HepG2 (cell line): ENCODE measurements around the gene SCP2D1. TPM values are rescaled to one million over a fixed set of nuclear protein-coding genes. Genes with fewer than 3 reads are reported as not detected.

ENCODE experiments used
- ATAC-seq: fragments of 200-7000 bp; cut with Tn5 transposase; 3 replicates; pipeline ENCODE4 v1.9.1; 2020; ENCODE audit warnings: mild to moderate bottlenecking, moderate library complexity
- BruUV-seq: library from RNA; stranded (reverse); fragments of 400-500 nt; replicated peaks from 2 replicates; lab custom pipeline; 2021; lab: Mats Ljungman, UMichigan
- CTCF ChIA-PET: fragments of 300-600 bp; formaldehyde crosslinking; extraction: SDS; loops from one replicate; lab custom pipeline; 2021; ENCODE audit warnings: low total read pairs, inconsistent platforms, low intra/inter-chr PET ratio; lab: Yijun Ruan, JAX
- POLR2A ChIA-PET: fragments of 350-600 bp; sonication (Branson Sonifier 250); formaldehyde crosslinking; loops from one replicate; lab custom pipeline; 2020; ENCODE audit warnings: antibody characterized with exemption, inconsistent platforms; lab: Yijun Ruan, JAX
- DNase-seq: peaks from one replicate; pipeline ENCODE4 v3.0.0-alpha.2; 2015; ENCODE audit warnings: low spot score
- FAIRE-seq: peaks from 3 replicates; lab custom pipeline; 2011; peaks lifted over from hg19 to GRCh38; lab: Jason Lieb, UNC
- H2AFZ ChIP-seq: one replicate; pipeline ENCODE4 v1.6.1; 2011; ENCODE audit warnings: low read length, inconsistent platforms
- H3K27ac ChIP-seq: fragments of 300-600 bp; 3 replicates; pipeline ENCODE4 v1.8.0; 2011; ENCODE audit warnings: mixed run types, mild to moderate bottlenecking, mixed read lengths, low read length, inconsistent platforms; ENCODE audit not compliant: insufficient read depth; ENCODE audit errors: extremely low read length
- H3K27me3 ChIP-seq, 2 experiments: fragments of 200-600 bp in 1 of 2; 2 replicates in 1 of 2; 3 replicates in 1 of 2; pipeline versions ENCODE4 v1.6.0 to v1.8.0; 2011; ENCODE audit warnings: low read length in 2 of 2, mild to moderate bottlenecking in 2 of 2, moderate library complexity in 2 of 2, inconsistent platforms in 1 of 2; ENCODE audit not compliant: insufficient read depth in 2 of 2, control insufficient read depth in 1 of 2
- H3K36me3 ChIP-seq, 2 experiments: fragments of 200-600 bp in 1 of 2; replicated peaks in 1 of 2; 2 replicates in 1 of 2; 3 replicates in 1 of 2; pipeline versions ENCODE4 v1.5.1 to v1.8.0; 2011; ENCODE audit warnings: low read length in 2 of 2, inconsistent platforms in 1 of 2; ENCODE audit not compliant: insufficient read depth in 2 of 2, control insufficient read depth in 1 of 2
- H3K4me1 ChIP-seq: 2 replicates; pipeline ENCODE4 v1.5.1; 2012; ENCODE audit warnings: low read length, inconsistent platforms; ENCODE audit not compliant: insufficient read depth
- H3K4me2 ChIP-seq: 2 replicates; pipeline ENCODE4 v1.6.0; 2011; ENCODE audit warnings: low read depth, low read length, inconsistent platforms
- H3K4me3 ChIP-seq, 3 experiments: fragments of 200-600 bp in 1 of 3; sonication (generic), shearing (Covaris generic) in 1 of 3; replicated peaks in 1 of 3; 2 replicates each; pipeline ENCODE4 v1.5.1; 2011 to 2016; ENCODE audit warnings: low read length in 3 of 3, inconsistent platforms in 2 of 3, low read depth in 2 of 3, mild to moderate bottlenecking in 2 of 3, control low read depth in 1 of 3, mixed read lengths in 1 of 3; ENCODE audit not compliant: insufficient read depth in 1 of 3
- H3K79me2 ChIP-seq: one replicate; pipeline ENCODE4 v1.6.1; 2011; ENCODE audit warnings: low read length, inconsistent platforms; ENCODE audit not compliant: insufficient read depth
- H3K9ac ChIP-seq: 2 replicates; pipeline ENCODE4 v1.6.0; 2011; ENCODE audit warnings: mild to moderate bottlenecking, low read depth, low read length, inconsistent platforms; ENCODE audit not compliant: insufficient read depth
- H3K9me3 ChIP-seq: 2 replicates; pipeline ENCODE4 v1.5.1; 2012; ENCODE audit warnings: mild to moderate bottlenecking, low read length
- H4K20me1 ChIP-seq: 2 replicates; pipeline ENCODE4 v1.6.0; 2011; ENCODE audit warnings: inconsistent platforms, mild to moderate bottlenecking, low read length, moderate library complexity; ENCODE audit not compliant: insufficient read depth
- IKZF5 ChIP-seq: IDR thresholded peaks from 2 replicates; pipeline ENCODE4 v1.6.1; 2018; ENCODE audit warnings: missing genetic modification reagents, mild to moderate bottlenecking, missing compliant biosample characterization
- MED8 ChIP-seq: sonication (generic); formaldehyde crosslinking; IDR thresholded peaks from 2 replicates; pipeline ENCODE4 v1.8.1; 2023; ENCODE audit warnings: mild to moderate bottlenecking, missing genetic modification reagents; ENCODE audit not compliant: insufficient replicate concordance
- NR2F2 ChIP-seq: IDR thresholded peaks from 2 replicates; pipeline ENCODE4 v1.6.1; 2012; ENCODE audit warnings: low read depth, inconsistent platforms, borderline replicate concordance
- ZNF430 ChIP-seq: sonication (generic); formaldehyde crosslinking; IDR thresholded peaks from 2 replicates; pipeline ENCODE4 v1.9.0; 2021; ENCODE audit warnings: mild to moderate bottlenecking, missing genetic modification reagents
- WGBS: methylation state at CpG from one replicate; pipeline ENCODE4 v1.1.6; 2017; ENCODE audit warnings: low lambda C conversion rate; 5-methylcytosine and 5-hydroxymethylcytosine counted together
- in situ Hi-C: cut with HindIII; loops from 2 replicates; pipeline ENCODE4 v1.10.0; 2017; ENCODE audit warnings: low pct_unique_long_range_greater_than_20kb; ENCODE audit not compliant: extremely low pct_ligation_motif_present
- intact Hi-C: fragments of 100-400 bp; cut with micrococcal nuclease; formaldehyde crosslinking; loops from one replicate; pipeline ENCODE4 v1.10.0; 2022; ENCODE audit not compliant: unreplicated experiment
- polyA plus RNA-seq, 8 experiments: library from polyadenylated mRNA; depleted of rRNA in 3 of 8; stranded (reverse) in 7 of 8; unstranded in 1 of 8; fragments of >200 nt; fragmentation: Illumina TruSeq in 4 of 8; extraction: Trizol in 4 of 8; gene quantifications; 2 replicates each; pipeline versions ENCODE4 v1.2.1 to v1.2.3, GENCODE V29; 2011 to 2016; ENCODE audit warnings: low read depth in 4 of 8, missing spikeins in 1 of 8, mixed read lengths in 1 of 8; ENCODE audit not compliant: insufficient read depth in 1 of 8
- total RNA-seq, 5 experiments: library from RNA; depleted of rRNA; stranded (reverse); fragments of >200 nt; fragmentation: Illumina TruSeq; extraction: Trizol; gene quantifications; 2 replicates each; pipeline ENCODE4 v1.2.3, GENCODE V29; 2016; ENCODE audit warnings: low read depth in 1 of 5

The SCP2D1 gene
- total and polyA plus RNA-seq, 2 of the 13 experiments (the other 11 are each of a cell fraction or from before 2014, with no cell fraction given) = not detected

GRCh38 chr20:18767676-18768075, 45.9 kb upstream of the SCP2D1 start:
- WGBS = 56% methylated on average over 5 of the region's 5 CpGs
- ATAC-seq = peak; percentile 50
- H3K4me2 ChIP-seq = no peak overlapping the region
- in situ Hi-C loops (no loop called here), intact Hi-C loops (no loop called here)
- no peak overlapping the region for H3K4me3 ChIP-seq
- H3K79me2 ChIP-seq = no peaks in the 10 kb centered on the region
- no peaks in the 10 kb centered on the region for H3K27me3 ChIP-seq
- H2AFZ ChIP-seq = no peak overlapping the region
- H4K20me1 ChIP-seq = no peaks in the 10 kb centered on the region
- TF ChIP-seq IKZF5 = no peak
- FAIRE-seq = no peak
- ChIA-PET CTCF (no interaction called here), POLR2A (no interaction called here)
- DNase-seq = no peak
- H3K9me3 ChIP-seq = no peaks in the 10 kb centered on the region
- H3K9ac ChIP-seq = no peak overlapping the region
- H3K36me3 ChIP-seq = peaks cover 0 to 2% of the 10 kb centered on the region in 2 experiments; a peak in 2 of 5 replicates
- H3K27ac ChIP-seq = no peak overlapping the region
- no TSS peak for BruUV-seq
- H3K4me1 ChIP-seq = no peaks in the 10 kb centered on the region

GRCh38 chr20:18773566-18773965, 40.0 kb upstream of the SCP2D1 start:
- POLR2A ChIA-PET = no interaction called here
- Histone ChIP-seq H3K4me1 (no peaks in the 10 kb centered on the region), H3K36me3 (no peaks in the 10 kb centered on the region), H3K9ac (no peak overlapping the region), H3K9me3 (no peaks in the 10 kb centered on the region), H3K27ac (no peak overlapping the region), H3K4me3 (no peak overlapping the region), H3K79me2 (no peaks in the 10 kb centered on the region), H3K27me3 (no peaks in the 10 kb centered on the region; a peak in 2 of 5 replicates), H3K4me2 (no peak overlapping the region), H2AFZ (no peak overlapping the region), H4K20me1 (no peaks in the 10 kb centered on the region)
- in situ Hi-C loops = no loop called here
- DNase-seq = no peak
- WGBS = 38% methylated on average over 1 of the region's 1 CpG
- no peak for ATAC-seq
- intact Hi-C loops = no loop called here
- TF ChIP-seq ZNF430 (CRISPR knock-in tag) (no peak), NR2F2 (no peak), MED8 (CRISPR knock-in tag) (no peak)
- BruUV-seq = no TSS peak
- no peak for FAIRE-seq
- CTCF ChIA-PET = no interaction called here
